ENCODE results near the gene TMEM273.

GRCh38 chr10:49220679-49221078 is 32.5 kb upstream of the TMEM273 start:
- no peak for TF ChIP-seq ZNF384 (IDR thresholded peaks at IDR 0.05; ENCODE audit: borderline replicate concordance, low read depth, low read length)
- no peak for TF ChIP-seq CREM (IDR thresholded peaks at IDR 0.05; ENCODE audit: low read depth)
- no peak for TF ChIP-seq CBX3 (IDR thresholded peaks at IDR 0.05; ENCODE audit: borderline replicate concordance, low read depth)
- no peak for TF ChIP-seq SP1 (IDR thresholded peaks at IDR 0.05; ENCODE audit: low read depth, low read length)
- no peak for TF ChIP-seq KLF5 (IDR thresholded peaks at IDR 0.05; ENCODE audit: partially characterized antibody)
- no peak for TF ChIP-seq HDAC6 (IDR thresholded peaks at IDR 0.05; ENCODE audit: unreplicated experiment)
- TF ChIP-seq EZH2 (IDR thresholded peaks at IDR 0.05; ENCODE audit: borderline replicate concordance, control insufficient read depth, low read depth, low read length), result no peak
- TF ChIP-seq, protein P1, sequence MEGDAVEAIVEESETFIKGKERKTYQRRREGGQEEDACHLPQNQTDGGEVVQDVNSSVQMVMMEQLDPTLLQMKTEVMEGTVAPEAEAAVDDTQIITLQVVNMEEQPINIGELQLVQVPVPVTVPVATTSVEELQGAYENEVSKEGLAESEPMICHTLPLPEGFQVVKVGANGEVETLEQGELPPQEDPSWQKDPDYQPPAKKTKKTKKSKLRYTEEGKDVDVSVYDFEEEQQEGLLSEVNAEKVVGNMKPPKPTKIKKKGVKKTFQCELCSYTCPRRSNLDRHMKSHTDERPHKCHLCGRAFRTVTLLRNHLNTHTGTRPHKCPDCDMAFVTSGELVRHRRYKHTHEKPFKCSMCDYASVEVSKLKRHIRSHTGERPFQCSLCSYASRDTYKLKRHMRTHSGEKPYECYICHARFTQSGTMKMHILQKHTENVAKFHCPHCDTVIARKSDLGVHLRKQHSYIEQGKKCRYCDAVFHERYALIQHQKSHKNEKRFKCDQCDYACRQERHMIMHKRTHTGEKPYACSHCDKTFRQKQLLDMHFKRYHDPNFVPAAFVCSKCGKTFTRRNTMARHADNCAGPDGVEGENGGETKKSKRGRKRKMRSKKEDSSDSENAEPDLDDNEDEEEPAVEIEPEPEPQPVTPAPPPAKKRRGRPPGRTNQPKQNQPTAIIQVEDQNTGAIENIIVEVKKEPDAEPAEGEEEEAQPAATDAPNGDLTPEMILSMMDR (IDR thresholded peaks at IDR 0.05 in 2 of 3, conservative IDR thresholded peaks at IDR 0.05 in 1 of 3; ENCODE audit: control insufficient read depth in 2 of 3, extremely low read depth in 1 of 3, insufficient read depth in 1 of 3, low read depth in 3 of 3, low read length in 3 of 3), result no peak
- no peak for TF ChIP-seq NFIC (IDR thresholded peaks at IDR 0.05; ENCODE audit: low read depth, low read length)
- TF ChIP-seq POLR2AphosphoS2 (IDR thresholded peaks at IDR 0.05; ENCODE audit: low read depth, low read length), result no peak

Data from GM12878 (cell line).